ENCODE results near the gene CHRNA4. TPM values are rescaled to one million over a fixed set of nuclear protein-coding genes. Genes with fewer than 3 reads are reported as not detected.

Gene CHRNA4
- total RNA-seq, 1 donor from 2014 or later = not detected

DNA sequence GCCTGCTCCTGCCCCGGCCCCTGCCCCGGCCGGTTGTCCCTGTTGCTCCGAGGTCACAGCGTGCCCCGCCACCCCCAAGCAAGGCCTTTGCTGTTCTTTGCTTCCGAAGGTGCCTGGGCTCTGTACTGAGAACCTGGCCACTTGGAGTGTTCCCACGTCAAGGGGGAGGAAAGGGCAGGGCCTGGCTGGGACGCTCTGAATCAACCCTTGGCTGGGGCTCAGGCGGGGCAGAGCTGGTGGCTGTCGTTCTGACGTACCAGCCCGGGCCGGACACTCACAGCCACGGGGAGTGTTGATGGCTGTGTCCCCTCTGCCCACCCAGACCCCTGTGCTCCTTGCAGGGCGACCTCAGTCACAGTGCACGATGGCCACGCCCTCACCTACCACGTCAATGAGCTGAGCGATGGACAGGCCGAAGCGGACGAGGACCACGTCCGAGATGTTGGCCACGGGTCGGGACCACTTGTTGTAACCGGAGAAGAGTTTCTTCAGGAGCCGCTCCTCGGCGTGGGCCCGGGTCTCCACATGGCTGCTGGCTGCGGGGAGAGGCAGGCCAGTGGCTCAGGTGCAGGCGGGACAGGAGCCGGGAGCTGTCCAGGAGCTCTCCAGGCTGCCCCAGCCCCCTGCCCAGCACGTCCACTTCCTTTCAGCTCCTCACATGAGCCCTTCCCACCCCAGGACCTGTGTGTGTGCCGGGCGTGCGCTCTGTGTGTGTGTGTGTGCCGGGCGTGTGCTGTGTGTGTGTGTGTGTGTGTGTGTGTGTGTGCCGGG lies 1.8 kb downstream of the CHRNA4 start:
- Mint-ChIP-seq H3K36me3 (ENCODE audit: unreplicated experiment) (no peaks in the 10 kb centered on the region), H3K4me3 (ENCODE audit: unreplicated experiment) (no peak overlapping the region), H3K27ac (ENCODE audit: unreplicated experiment) (no peak overlapping the region), H3K27me3 (ENCODE audit: unreplicated experiment) (peaks cover 12% of the 10 kb centered on the region), H3K9me3 (ENCODE audit: unreplicated experiment) (no peaks in the 10 kb centered on the region), H3K4me1 (ENCODE audit: unreplicated experiment) (no peaks in the 10 kb centered on the region)
- no peak for DNase-seq (ENCODE audit: extremely low spot score, unreplicated experiment)
- no peak for TF ChIP-seq CTCF (IDR thresholded peaks at IDR 0.05)

DNA sequence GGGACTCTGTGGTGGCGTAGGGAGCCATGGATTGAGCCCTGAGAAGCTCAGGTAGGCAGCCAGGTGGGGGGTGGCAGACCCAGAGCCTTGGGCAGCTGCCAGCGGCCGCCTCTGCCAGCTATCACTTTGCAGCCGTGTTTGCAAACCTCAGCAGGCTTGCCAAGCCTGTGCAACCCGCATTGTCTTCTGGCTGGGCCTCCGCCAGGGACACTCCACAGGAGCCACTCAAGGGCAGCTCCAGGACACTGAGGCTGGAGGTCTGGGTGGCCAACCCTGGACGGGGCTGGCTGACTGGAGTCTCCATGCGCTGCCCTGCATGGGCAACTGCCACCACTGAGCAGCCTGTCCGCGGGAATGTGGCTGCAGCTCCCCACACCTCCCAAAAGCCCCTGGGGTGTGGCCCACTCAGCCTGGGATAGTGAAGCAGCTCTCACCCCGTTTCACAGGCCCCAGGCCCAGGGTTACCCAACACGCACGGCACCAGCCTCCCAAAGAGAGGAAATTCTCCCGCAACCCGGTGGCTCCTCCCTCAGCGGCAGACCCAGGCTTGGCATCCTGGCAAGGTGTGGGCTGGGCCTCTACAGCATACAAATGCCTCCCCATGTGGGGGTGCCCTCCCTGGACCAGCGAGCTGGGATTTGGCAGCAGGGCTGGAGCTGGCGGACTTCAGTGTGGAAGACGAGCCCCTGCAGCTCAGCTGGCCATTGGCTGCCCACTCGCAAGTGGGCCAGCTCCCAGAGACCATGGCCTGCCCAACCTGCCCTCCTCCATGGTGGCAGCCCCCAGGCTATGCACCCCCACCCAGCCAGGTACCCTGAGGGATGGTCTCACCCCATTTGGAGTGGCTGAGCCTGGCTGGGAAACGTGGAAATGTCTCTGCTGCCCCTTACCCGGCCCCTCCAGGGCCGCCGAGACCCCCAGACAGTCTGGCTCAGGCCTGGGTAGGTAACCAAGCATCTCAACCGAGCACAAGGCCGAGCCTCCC lies 2.9 kb downstream of the CHRNA4 start:
- no peak for DNase-seq (ENCODE audit: extremely low spot score, unreplicated experiment)
- H3K27ac Mint-ChIP-seq (ENCODE audit: unreplicated experiment) = no peak overlapping the region
- no peaks in the 10 kb centered on the region for H3K4me1 Mint-ChIP-seq (ENCODE audit: unreplicated experiment)
- H3K36me3 Mint-ChIP-seq (ENCODE audit: unreplicated experiment) = no peaks in the 10 kb centered on the region
- TF ChIP-seq CTCF (IDR thresholded peaks at IDR 0.05) = no peak
- H3K9me3 Mint-ChIP-seq (ENCODE audit: unreplicated experiment) = no peaks in the 10 kb centered on the region
- H3K4me3 Mint-ChIP-seq (ENCODE audit: unreplicated experiment) = no peak overlapping the region
- peaks cover 12% of the 10 kb centered on the region for H3K27me3 Mint-ChIP-seq (ENCODE audit: unreplicated experiment)

GRCh38 chr20:63356931-63357879 lies 3.9 kb downstream of the CHRNA4 start:
- Mint-ChIP-seq H3K4me3 (ENCODE audit: unreplicated experiment) (no peak overlapping the region), H3K9me3 (ENCODE audit: unreplicated experiment) (no peaks in the 10 kb centered on the region), H3K4me1 (ENCODE audit: unreplicated experiment) (no peaks in the 10 kb centered on the region), H3K36me3 (ENCODE audit: unreplicated experiment) (no peaks in the 10 kb centered on the region), H3K27ac (ENCODE audit: unreplicated experiment) (no peak overlapping the region), H3K27me3 (ENCODE audit: unreplicated experiment) (peaks cover 4% of the 10 kb centered on the region)
- no peak for TF ChIP-seq CTCF (IDR thresholded peaks at IDR 0.05)
- DNase-seq (ENCODE audit: extremely low spot score, unreplicated experiment) = no peak

DNA sequence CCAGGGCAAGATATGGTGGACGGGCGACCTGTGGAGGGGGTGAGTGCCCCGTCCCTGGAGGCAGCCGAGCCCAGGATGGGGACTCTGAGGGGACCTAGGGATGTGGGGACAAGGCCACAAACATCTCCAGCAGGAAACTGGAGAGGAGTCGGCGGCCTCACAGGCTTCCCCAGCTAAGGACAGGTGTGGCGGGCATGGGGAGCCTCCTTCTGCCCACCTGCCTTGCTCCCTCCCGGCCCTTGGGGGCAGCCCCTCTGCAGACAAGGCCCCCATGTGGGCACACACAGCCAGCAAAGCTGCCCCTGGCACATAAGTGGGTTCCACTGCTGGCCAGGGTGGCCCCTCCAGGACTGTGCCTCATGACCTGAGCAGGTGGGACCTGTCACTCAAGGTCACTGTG lies 4.6 kb downstream of the CHRNA4 start:
- DNase-seq (ENCODE audit: extremely low spot score, unreplicated experiment) = no peak
- Mint-ChIP-seq H3K27me3 (ENCODE audit: unreplicated experiment) (peaks cover 4% of the 10 kb centered on the region), H3K27ac (ENCODE audit: unreplicated experiment) (no peak overlapping the region), H3K36me3 (ENCODE audit: unreplicated experiment) (no peaks in the 10 kb centered on the region), H3K4me3 (ENCODE audit: unreplicated experiment) (no peak overlapping the region), H3K4me1 (ENCODE audit: unreplicated experiment) (no peaks in the 10 kb centered on the region), H3K9me3 (ENCODE audit: unreplicated experiment) (no peaks in the 10 kb centered on the region)
- TF ChIP-seq CTCF (IDR thresholded peaks at IDR 0.05) = no peak
